HG02571 (cell line): ENCODE data around the gene UFSP1.

Source experiments
- ATAC-seq: cut with Tn5 transposase; IDR thresholded peaks from one replicate; pipeline ENCODE4 v1.9.1; 2021; ENCODE audit warnings: mild to moderate bottlenecking, moderate library complexity; ENCODE audit not compliant: unreplicated experiment

The UFSP1 gene

GRCh38 chr7:100882785-100883526 is 6.6 kb downstream of the UFSP1 start:
- no peak for ATAC-seq

- ATAC-seq: no peak
These were observed 7.3 kb downstream of the UFSP1 start for GRCh38 chr7:100882201-100882600.

- no peak for ATAC-seq
These were observed 8.4 kb downstream of the UFSP1 start for GRCh38 chr7:100881136-100881535.

GRCh38 chr7:100880645-100881044 is 8.9 kb downstream of the UFSP1 start:
- ATAC-seq: no peak

GRCh38 chr7:100879685-100880261 is 9.7 kb downstream of the UFSP1 start:
- no peak for ATAC-seq

- no peak for ATAC-seq
These were observed 10.8 kb downstream of the UFSP1 start for GRCh38 chr7:100878685-100879084.

GRCh38 chr7:100878013-100878412 is 11.5 kb downstream of the UFSP1 start:
- ATAC-seq: no peak

- ATAC-seq: peak; percentile 35
These were observed 14.2 kb downstream of the UFSP1 start for GRCh38 chr7:100875356-100875751.

GRCh38 chr7:100874577-100875355 is 14.7 kb downstream of the UFSP1 start, which contains the start of gene SRRT:
Gene SRRT (plus strand): TSS chr7:100875103. CDS start chr7:100875591, 488 bp downstream.
- peak; percentile 93 for ATAC-seq

- ATAC-seq: no peak
These were observed 15.3 kb downstream of the UFSP1 start for GRCh38 chr7:100874300-100874576.

- ATAC-seq: no peak
These were observed 15.8 kb downstream of the UFSP1 start for GRCh38 chr7:100873599-100874299.

GRCh38 chr7:100867776-100868485 is 21.6 kb downstream of the UFSP1 start:
- no peak for ATAC-seq

GRCh38 chr7:100867040-100867775 is 22.3 kb downstream of the UFSP1 start, which contains the start of gene TRIP6:
Gene TRIP6 (plus strand): TSS chr7:100867387. CDS start chr7:100867498, 111 bp downstream.
- no peak for ATAC-seq

GRCh38 chr7:100866729-100867039 is 22.8 kb downstream of the UFSP1 start:
- ATAC-seq: no peak

- ATAC-seq: no peak
These were observed 23.4 kb downstream of the UFSP1 start for GRCh38 chr7:100865938-100866728.

GRCh38 chr7:100865372-100865911 is 24.1 kb downstream of the UFSP1 start:
- ATAC-seq: no peak

- no peak for ATAC-seq
These were observed 25.2 kb downstream of the UFSP1 start for GRCh38 chr7:100864263-100864845.

GRCh38 chr7:100863406-100863950 is 26.0 kb downstream of the UFSP1 start:
- ATAC-seq: no peak
